LNCaP clone FGC (cell line): ENCODE results near the gene PYGM.

ENCODE experiments used
- DNase-seq: peaks from one replicate; pipeline ENCODE4 v3.0.0-alpha.2; 2011; ENCODE audit warnings: low read depth
- H3K4me3 ChIP-seq: 2 replicates; pipeline ENCODE4 v1.5.1; 2011; ENCODE audit warnings: mild to moderate bottlenecking, low read depth, low read length, control low read depth
- CTCF ChIP-seq: IDR thresholded peaks from 2 replicates; pipeline ENCODE4 v1.5.1; 2012; ENCODE audit warnings: mild to moderate bottlenecking; ENCODE audit not compliant: control insufficient read depth, insufficient read depth; ENCODE audit errors: extremely low read depth

The PYGM gene

GRCh38 chr11:64774144-64774543 is 14.4 kb upstream of the PYGM start:
- TF ChIP-seq CTCF = no peak
- no peak for DNase-seq
- no peak overlapping the region for H3K4me3 ChIP-seq

DNA sequence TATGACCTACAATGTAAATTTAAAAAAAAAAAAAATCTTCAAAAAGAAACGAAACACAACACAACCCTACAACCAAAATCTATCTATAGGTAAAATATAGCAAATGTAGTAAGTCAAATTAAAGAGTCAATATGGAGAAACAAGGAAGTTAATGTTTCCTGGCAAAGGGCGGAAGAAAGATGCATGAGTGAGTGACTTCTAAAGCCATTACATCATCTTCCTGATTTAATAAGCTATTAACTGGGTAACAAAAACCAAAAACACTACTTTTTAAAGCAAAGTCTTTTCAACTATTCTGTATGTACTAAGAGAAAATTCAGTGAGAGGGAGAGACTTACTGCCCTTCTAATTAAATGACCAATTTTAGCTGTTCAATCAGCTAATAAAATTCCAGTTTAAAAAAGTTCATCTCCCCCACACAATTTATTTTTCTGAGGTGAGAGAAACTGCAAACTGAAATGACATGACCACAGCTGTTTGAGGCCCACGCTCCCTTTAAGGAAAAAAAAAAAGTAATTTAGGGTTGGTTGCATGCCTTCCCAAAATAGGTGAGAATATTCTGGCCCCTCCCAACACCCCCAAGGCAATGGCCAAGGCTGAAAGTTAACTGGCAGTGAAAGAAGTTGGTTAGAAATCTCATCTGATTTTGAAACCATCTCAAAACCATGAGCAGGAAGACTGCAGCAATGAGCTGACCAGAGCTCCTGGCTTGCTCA is 12.7 kb upstream of the PYGM start:
- no peak for TF ChIP-seq CTCF

DNA sequence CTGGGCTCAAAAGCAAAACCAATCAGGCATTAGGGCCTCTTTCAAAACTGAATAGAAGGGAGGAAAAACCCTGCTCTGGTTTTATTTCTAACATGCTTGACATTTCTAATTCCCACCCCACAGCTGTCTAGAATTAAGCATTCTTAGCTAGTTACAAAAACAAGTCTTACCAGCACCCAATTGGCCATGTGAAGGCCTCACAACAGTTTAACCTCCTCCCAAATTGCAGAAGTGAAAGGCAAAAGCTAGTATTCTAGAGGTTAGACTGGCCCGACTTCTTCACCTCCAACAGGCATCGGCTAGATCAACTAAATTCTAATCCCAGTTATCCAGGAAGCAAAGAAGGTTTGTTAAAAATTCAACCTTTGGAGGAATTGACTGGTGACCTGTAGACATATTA is 12.1 kb upstream of the PYGM start:
- no peak overlapping the region for H3K4me3 ChIP-seq
- TF ChIP-seq CTCF = no peak
- DNase-seq = no peak

More for the DNA sequence above, 12.7 kb upstream of the PYGM start:
- H3K4me3 ChIP-seq = no peak overlapping the region
- no peak for DNase-seq

DNA sequence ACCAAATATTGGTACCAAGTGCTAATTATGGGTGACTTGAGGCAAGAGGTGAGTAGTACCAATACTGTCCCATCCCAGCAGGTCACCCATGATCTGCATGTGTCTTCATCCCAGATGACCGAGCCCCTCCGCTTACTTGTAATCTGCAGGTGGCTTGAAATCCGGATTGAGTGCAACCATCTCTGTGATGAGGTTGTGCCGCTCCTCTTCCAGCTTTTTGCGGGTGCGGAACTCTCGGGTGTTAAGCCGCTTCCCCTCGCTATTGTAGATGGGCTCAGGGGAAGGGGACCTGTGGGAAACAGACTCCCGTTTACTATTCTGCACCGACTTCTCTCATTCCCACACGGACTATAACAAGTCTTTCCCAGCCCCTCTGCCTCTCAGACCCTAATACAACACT is 10.3 kb upstream of the PYGM start:
- no peak for TF ChIP-seq CTCF
- H3K4me3 ChIP-seq = no peak overlapping the region

GRCh38 chr11:64769283-64769682 is 9.5 kb upstream of the PYGM start:
- no peak overlapping the region for H3K4me3 ChIP-seq
- no peak for TF ChIP-seq CTCF
- DNase-seq = no peak

More for the DNA sequence above, 10.3 kb upstream of the PYGM start:
- DNase-seq = no peak

DNA sequence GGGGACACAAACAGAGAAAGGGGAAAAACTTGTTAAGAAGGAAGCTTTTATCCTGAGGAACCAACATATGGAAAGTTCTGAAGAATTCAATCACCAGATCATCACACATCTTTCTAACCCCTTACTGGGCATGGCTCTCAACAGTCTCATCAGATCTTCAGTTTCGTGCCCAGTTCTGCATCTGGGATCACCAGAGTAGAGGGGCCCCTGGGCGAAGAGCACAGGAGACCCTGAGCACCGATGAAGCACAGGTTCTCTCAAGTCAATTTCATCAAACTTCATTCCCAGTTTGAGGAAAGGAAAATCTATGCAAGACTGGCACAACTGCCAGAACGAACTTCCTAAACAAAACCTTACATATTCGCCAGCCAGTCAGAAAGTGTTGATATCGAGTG is 8.5 kb upstream of the PYGM start:
- no peak overlapping the region for H3K4me3 ChIP-seq
- DNase-seq = no peak
- TF ChIP-seq CTCF = no peak
